Testis (tissue), 3 donors: ENCODE data around the gene DMTF1. TPM values are rescaled to one million over a fixed set of nuclear protein-coding genes. Genes with fewer than 3 reads are reported as not detected.
A peak's percentile ranks its signal among the peaks of the same experiment; 100 is the strongest.
"Not testable (repeated sequence)": the region's sequence is repeated elsewhere in the genome, so short reads cannot be mapped to it uniquely, and the experiment has no call there.

Experiments
- DNase-seq: peaks from one replicate; pipeline ENCODE4 v3.0.0-alpha.2; 2019
- H3K27ac ChIP-seq, 2 donors: fragments of 200-600 bp; sonication (generic); one replicate each; pipeline ENCODE4 v1.5.1; 2019
- H3K27me3 ChIP-seq: fragments of 200-600 bp; sonication (generic); one replicate; pipeline ENCODE4 v1.5.1; 2019
- H3K36me3 ChIP-seq: fragments of 200-600 bp; sonication (generic); one replicate; pipeline ENCODE4 v1.5.1; 2017; ENCODE audit warnings: low read depth; ENCODE audit errors: missing control alignments
- H3K4me1 ChIP-seq: fragments of 200-600 bp; sonication (generic); one replicate; pipeline ENCODE4 v1.5.1; 2019
- H3K4me3 ChIP-seq, 2 donors: fragments of 200-600 bp; sonication (generic); one replicate each; pipeline ENCODE4 v1.5.1; 2017 to 2019
- H3K9me3 ChIP-seq: fragments of 200-600 bp; sonication (generic); one replicate; pipeline ENCODE4 v1.5.1; 2017
- CTCF ChIP-seq, 3 experiments: fragments of 450-650 bp in 2 of 3; fragments of 200-600 bp in 1 of 3; sonication (generic) in 1 of 3; IDR thresholded peaks; one replicate each; pipeline ENCODE4 v1.5.1; 2016 to 2019; ENCODE audit warnings: antibody characterized with exemption in 3 of 3, mild to moderate bottlenecking in 2 of 3, moderate library complexity in 1 of 3
- POLR2A ChIP-seq: fragments of 450-650 bp; IDR thresholded peaks from one replicate; pipeline ENCODE4 v1.6.1; 2017; ENCODE audit warnings: antibody characterized with exemption, mild to moderate bottlenecking, moderate library complexity
- WGBS, 2 donors: methylation state at CpG; one replicate each; pipeline ENCODE4 v1.1.5; 2018; 5-methylcytosine and 5-hydroxymethylcytosine counted together
- intact Hi-C: fragments of 100-400 bp; cut with DNase I; formaldehyde crosslinking; loops from one replicate; pipeline ENCODE4 v1.15.1; 2023; ENCODE audit warnings: low total_unique reads
- polyA plus RNA-seq: library from polyadenylated mRNA; stranded (reverse); fragments of 350-450 nt; fragmentation: Illumina TruSeq; extraction: RNeasy Lipid Tissue Mini Kit (QIAGEN cat#74804); gene quantifications from one replicate; pipeline ENCODE4 v1.2.3, GENCODE V29; 2014; ENCODE audit warnings: low read depth, low replicate concordance; ENCODE audit not compliant: insufficient read depth
- total RNA-seq, 2 donors: library from RNA; depleted of rRNA; stranded (reverse); fragments of >200 nt; gene quantifications; one replicate each; pipeline ENCODE4 v1.2.3, GENCODE V29; 2016

The DMTF1 gene
- total and polyA plus RNA-seq, 3 donors from 2014 or later: 118 to 196 (median 148) TPM

- Histone ChIP-seq H3K4me3 (no peak overlapping the region), H3K27me3 (no peaks in the 10 kb centered on the region), H3K9me3 (no peaks in the 10 kb centered on the region), H3K27ac (no peak overlapping the region), H3K36me3 (no peaks in the 10 kb centered on the region), H3K4me1 (no peaks in the 10 kb centered on the region)
- 78 to 81% methylated on average over 3 of the region's 3 CpGs for WGBS, 2 donors
- TF ChIP-seq POLR2A (no peak), CTCF (IDR thresholded peaks at IDR 0.05) (no peak)
- intact Hi-C loops: loop anchor here (10.0 kb wide), 1 partner anchor 82 kb away; no protein-coding TSS in a partner anchor
- no peak for DNase-seq
These were observed 74.2 kb downstream of the DMTF1 start for GRCh38 chr7:87226495-87226894.

DNA sequence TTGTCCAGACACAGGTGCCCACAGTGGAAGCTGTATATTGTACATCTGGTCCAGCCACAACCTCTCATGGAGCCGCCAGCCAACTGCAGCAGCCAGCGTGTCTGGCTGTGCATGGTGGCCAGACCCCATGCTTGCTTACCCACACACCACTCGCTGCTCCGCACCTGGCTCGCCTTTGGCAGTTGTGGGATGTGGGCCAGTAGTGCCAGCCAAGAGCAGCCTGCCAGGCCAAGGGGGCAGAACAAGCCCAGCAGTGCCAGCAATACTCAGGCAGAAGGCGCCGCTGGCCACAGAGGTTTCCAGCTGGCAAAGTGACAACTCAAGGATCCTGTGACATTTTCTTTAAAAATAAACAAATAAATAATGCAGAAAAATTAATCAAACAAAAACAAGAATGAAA, 79.0 kb downstream of the DMTF1 start:
- no peak for TF ChIP-seq POLR2A
- TF ChIP-seq CTCF (IDR thresholded peaks at IDR 0.05): no peak
- 52 to 66% methylated on average over 3 to 7 of the region's 7 CpGs for WGBS, 2 donors
- intact Hi-C loops: loop anchor here (10.0 kb wide), 1 partner anchor 296 kb away; no protein-coding TSS in a partner anchor

DNA sequence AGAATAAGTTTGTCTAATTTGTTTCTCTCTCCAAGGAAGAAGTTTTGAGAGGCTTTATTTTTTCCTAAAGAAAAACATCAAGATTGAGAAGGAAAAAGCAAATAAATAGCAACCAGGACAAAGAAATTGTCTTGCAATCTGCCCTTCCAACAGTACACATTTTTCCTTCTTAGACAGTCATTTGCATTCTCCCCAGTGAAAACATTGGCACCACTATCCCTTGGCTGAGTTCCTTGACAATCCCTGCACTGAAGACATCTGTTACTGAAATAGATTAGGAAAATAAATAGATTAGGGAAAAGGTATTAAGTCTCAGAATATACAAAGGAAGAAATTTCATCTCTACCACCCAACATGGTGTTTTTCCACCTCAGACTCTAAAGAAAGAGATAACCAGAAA, 79.5 kb downstream of the DMTF1 start:
- peak; percentile 25 for DNase-seq
- no peak for TF ChIP-seq CTCF (IDR thresholded peaks at IDR 0.05)
- TF ChIP-seq POLR2A: no peak
- Histone ChIP-seq H3K4me1 (no peaks in the 10 kb centered on the region), H3K27ac (no peak overlapping the region), H3K27me3 (no peaks in the 10 kb centered on the region), H3K4me3 (no peak overlapping the region), H3K9me3 (no peaks in the 10 kb centered on the region), H3K36me3 (no peaks in the 10 kb centered on the region)
- intact Hi-C loops: loop anchor here (10.0 kb wide), 1 partner anchor 297 kb away; no protein-coding TSS in a partner anchor

More for the DNA sequence above, 79.0 kb downstream of the DMTF1 start:
- no peak for DNase-seq
- Histone ChIP-seq H3K4me3 (no peak overlapping the region), H3K9me3 (no peaks in the 10 kb centered on the region), H3K27me3 (no peaks in the 10 kb centered on the region), H3K27ac (no peak overlapping the region), H3K4me1 (no peaks in the 10 kb centered on the region), H3K36me3 (no peaks in the 10 kb centered on the region)

GRCh38 chr7:87234949-87235348, 82.7 kb downstream of the DMTF1 start:
- Histone ChIP-seq H3K4me3 (no peak overlapping the region), H3K9me3 (no peaks in the 10 kb centered on the region), H3K4me1 (no peaks in the 10 kb centered on the region), H3K27ac (no peak overlapping the region), H3K27me3 (no peaks in the 10 kb centered on the region), H3K36me3 (no peaks in the 10 kb centered on the region)
- TF ChIP-seq CTCF (IDR thresholded peaks at IDR 0.05): no peak
- no peak for TF ChIP-seq POLR2A
- no peak for DNase-seq
- intact Hi-C loops: loop anchor here (10.0 kb wide), 1 partner anchor 300 kb away; no protein-coding TSS in a partner anchor

- not testable (repeated sequence) for H3K27ac ChIP-seq, H3K36me3 ChIP-seq, H3K27me3 ChIP-seq, H3K4me3 ChIP-seq, H3K9me3 ChIP-seq, H3K4me1 ChIP-seq, DNase-seq
- intact Hi-C loops: loop anchor here (10.0 kb wide), 1 partner anchor 304 kb away; no protein-coding TSS in a partner anchor
- WGBS, 2 donors: 49 to 68% methylated on average over 5 to 11 of the region's 11 CpGs
These were observed 86.3 kb downstream of the DMTF1 start for GRCh38 chr7:87238464-87239051.

- intact Hi-C loops, H3K4me1 ChIP-seq, H3K27ac ChIP-seq, H3K36me3 ChIP-seq, H3K4me3 ChIP-seq, H3K9me3 ChIP-seq, DNase-seq, H3K27me3 ChIP-seq: not testable (repeated sequence)
- WGBS, 2 donors: 76 to 90% methylated on average over 3 to 5 of the region's 5 CpGs
These were observed 93.4 kb downstream of the DMTF1 start for GRCh38 chr7:87245671-87246070.
